Activated CD4-positive, alpha-beta T cell treated with anti-CD3 and anti-CD28 coated beads, Interleukin-2, amount 10 ng/mL, durations not matched to agents 24 days and 14 days (primary cell): ENCODE measurements around the gene NXN. TPM values are rescaled to one million over a fixed set of nuclear protein-coding genes. Genes with fewer than 3 reads are reported as not detected.
"Not testable (repeated sequence)": the region's sequence is repeated elsewhere in the genome, so short reads cannot be mapped to it uniquely, and the experiment has no call there.

ENCODE experiments used
- DNase-seq: peaks from one replicate; pipeline ENCODE4 v3.0.0; 2022
- H3K27ac Mint-ChIP-seq: one replicate; pipeline ENCODE4 v1.8.0; 2022; ENCODE audit warnings: mild to moderate bottlenecking, mixed read lengths
- H3K27me3 Mint-ChIP-seq: one replicate; pipeline ENCODE4 v1.8.0; 2022; ENCODE audit warnings: mixed read lengths
- H3K36me3 Mint-ChIP-seq: one replicate; pipeline ENCODE4 v1.8.0; 2022; ENCODE audit warnings: low read depth, mild to moderate bottlenecking, mixed read lengths
- H3K4me1 Mint-ChIP-seq: one replicate; pipeline ENCODE4 v1.8.0; 2021; ENCODE audit warnings: mixed read lengths
- H3K4me3 Mint-ChIP-seq: one replicate; pipeline ENCODE4 v1.8.0; 2022; ENCODE audit warnings: mild to moderate bottlenecking, moderate library complexity, mixed read lengths
- H3K9me3 Mint-ChIP-seq: one replicate; pipeline ENCODE4 v1.8.0; 2021; ENCODE audit warnings: mixed read lengths
- intact Hi-C: fragments of 100-400 bp; cut with micrococcal nuclease; formaldehyde crosslinking; loops from one replicate; pipeline ENCODE4 v1.15.1; 2023
- total RNA-seq: library from RNA; stranded (reverse); gene quantifications from 2 replicates; pipeline ENCODE4 v1.2.3, GENCODE V29; 2022

The NXN gene
- total RNA-seq, 1 donor from 2014 or later = 0.14 TPM

- no peak for DNase-seq
- Mint-ChIP-seq H3K4me1 (peaks cover 12% of the 10 kb centered on the region), H3K27me3 (peaks cover 36% of the 10 kb centered on the region), H3K9me3 (no peaks in the 10 kb centered on the region), H3K4me3 (no peak overlapping the region), H3K27ac (no peak overlapping the region), H3K36me3 (no peaks in the 10 kb centered on the region)
- intact Hi-C loops = no loop called here
These were observed 401 bp downstream of the NXN start for GRCh38 chr17:979212-979538.

DNA sequence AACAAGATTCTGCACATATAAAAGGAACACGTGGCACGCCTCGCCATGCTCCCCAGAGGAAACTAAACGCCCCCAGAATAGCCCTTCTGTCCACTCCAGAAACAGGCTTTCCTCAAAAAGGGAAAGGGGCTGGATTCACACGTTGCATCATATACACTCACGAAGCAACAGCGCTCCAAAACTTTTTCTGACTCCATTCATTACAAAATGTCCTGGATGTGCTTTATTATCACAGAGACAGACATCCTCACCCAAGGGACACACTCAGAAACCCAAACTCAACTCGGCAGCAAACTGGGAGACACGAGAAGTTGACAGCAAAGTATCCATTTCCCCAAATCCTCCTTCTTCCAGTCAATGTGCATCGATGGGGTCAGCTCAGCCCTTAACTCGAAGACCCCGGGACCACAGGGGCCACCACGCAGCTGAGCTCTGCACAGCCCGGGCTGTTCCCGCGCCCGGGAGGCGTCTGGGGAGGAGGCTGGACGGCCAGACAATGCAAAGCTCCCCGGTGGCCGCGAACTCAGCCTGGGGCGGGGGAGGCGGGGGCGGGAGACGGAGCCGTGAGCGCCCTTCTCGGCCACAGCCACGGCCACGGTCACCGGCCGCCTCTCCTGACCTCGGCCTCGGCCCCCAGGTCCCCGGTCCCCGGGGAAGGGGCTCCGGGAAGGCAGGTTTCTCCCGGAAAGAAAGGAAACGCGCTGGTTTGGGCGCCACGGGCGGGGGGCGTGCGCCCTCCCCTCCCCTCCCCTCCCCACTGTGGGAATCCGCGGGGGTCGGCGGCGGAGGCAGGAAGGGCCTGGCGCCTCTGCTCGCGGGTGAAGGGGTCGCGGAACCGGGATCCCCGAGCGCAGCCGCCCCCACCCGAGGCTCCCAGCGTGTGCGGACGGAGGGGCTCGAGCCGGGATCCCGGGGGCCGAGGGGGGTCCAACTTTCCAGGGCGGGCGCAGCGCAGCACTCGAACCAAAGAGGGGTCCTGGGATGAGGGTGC, 1.2 kb downstream of the NXN start:
- Mint-ChIP-seq H3K4me3 (peak overlapping the region; percentile 63), H3K9me3 (no peaks in the 10 kb centered on the region), H3K27me3 (peaks cover 37% of the 10 kb centered on the region), H3K4me1 (peaks cover 12% of the 10 kb centered on the region), H3K36me3 (no peaks in the 10 kb centered on the region), H3K27ac (no peak overlapping the region)
- intact Hi-C loops = no loop called here
- peak; percentile 65 for DNase-seq

- DNase-seq = no peak
- intact Hi-C loops = no loop called here
- Mint-ChIP-seq H3K36me3 (no peaks in the 10 kb centered on the region), H3K27ac (no peak overlapping the region), H3K4me1 (peaks cover 12% of the 10 kb centered on the region), H3K27me3 (peaks cover 38% of the 10 kb centered on the region), H3K4me3 (no peak overlapping the region), H3K9me3 (no peaks in the 10 kb centered on the region)
These were observed 2.4 kb downstream of the NXN start for GRCh38 chr17:977166-977565.

- Mint-ChIP-seq H3K27ac (no peak overlapping the region), H3K27me3 (peaks cover 38% of the 10 kb centered on the region), H3K9me3 (no peaks in the 10 kb centered on the region), H3K4me1 (peaks cover 12% of the 10 kb centered on the region), H3K4me3 (no peak overlapping the region), H3K36me3 (no peaks in the 10 kb centered on the region)
- no peak for DNase-seq
- intact Hi-C loops = no loop called here
These were observed 3.3 kb downstream of the NXN start for GRCh38 chr17:976312-976711.

GRCh38 chr17:975371-975915, 4.1 kb downstream of the NXN start:
- no peak for DNase-seq
- Mint-ChIP-seq H3K27me3 (peaks cover 40% of the 10 kb centered on the region), H3K36me3 (no peaks in the 10 kb centered on the region), H3K27ac (no peak overlapping the region), H3K4me3 (no peak overlapping the region), H3K9me3 (no peaks in the 10 kb centered on the region), H3K4me1 (peaks cover 8% of the 10 kb centered on the region)
- intact Hi-C loops = no loop called here

DNA sequence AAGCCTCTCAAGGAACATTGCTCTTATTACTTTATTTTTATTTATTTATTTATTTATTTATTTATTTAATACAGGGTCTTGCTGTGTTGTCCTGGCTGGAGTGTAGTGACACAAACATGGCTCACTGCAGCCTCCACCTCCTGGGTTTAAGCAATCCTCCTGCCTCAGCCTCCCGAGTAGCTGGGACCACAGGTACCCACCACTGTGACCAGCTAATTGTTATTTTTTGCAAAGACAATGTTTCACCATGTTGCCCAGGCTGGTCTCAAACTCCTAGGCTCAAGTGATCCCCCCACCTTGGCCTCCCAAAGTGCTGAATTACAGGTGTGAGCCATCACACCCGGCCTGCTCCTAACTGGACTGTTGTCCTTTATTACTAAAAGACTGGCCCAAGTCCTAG, 4.8 kb downstream of the NXN start:
- H3K36me3 Mint-ChIP-seq, H3K4me1 Mint-ChIP-seq, intact Hi-C loops, H3K4me3 Mint-ChIP-seq, H3K27ac Mint-ChIP-seq, DNase-seq, H3K9me3 Mint-ChIP-seq: not testable (repeated sequence)
- peaks cover 44% of the 10 kb centered on the region for H3K27me3 Mint-ChIP-seq

DNA sequence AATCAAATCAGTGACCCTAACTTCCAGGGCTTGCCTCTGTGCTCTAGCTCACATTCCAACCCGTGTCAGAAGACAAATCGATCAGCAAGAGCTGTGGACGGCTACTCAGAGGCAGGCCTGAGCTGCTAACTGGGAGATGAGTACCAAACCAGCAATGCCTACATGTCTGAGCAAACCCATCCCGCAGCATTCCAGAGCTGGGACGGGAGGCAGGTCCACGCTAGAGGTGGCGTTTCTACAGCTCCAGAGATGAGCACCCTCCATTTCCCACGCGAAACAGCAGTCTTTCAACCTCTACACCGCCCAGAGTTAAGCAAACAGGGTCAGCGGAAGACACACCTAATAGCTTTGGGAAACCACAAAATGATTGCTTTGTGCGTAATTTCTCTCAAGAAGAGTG, 6.5 kb downstream of the NXN start:
- Mint-ChIP-seq H3K4me3 (no peak overlapping the region), H3K9me3 (no peaks in the 10 kb centered on the region), H3K4me1 (peaks cover 2% of the 10 kb centered on the region), H3K27ac (no peak overlapping the region), H3K36me3 (no peaks in the 10 kb centered on the region), H3K27me3 (peaks cover 50% of the 10 kb centered on the region)
- DNase-seq = no peak
- intact Hi-C loops = no loop called here

DNA sequence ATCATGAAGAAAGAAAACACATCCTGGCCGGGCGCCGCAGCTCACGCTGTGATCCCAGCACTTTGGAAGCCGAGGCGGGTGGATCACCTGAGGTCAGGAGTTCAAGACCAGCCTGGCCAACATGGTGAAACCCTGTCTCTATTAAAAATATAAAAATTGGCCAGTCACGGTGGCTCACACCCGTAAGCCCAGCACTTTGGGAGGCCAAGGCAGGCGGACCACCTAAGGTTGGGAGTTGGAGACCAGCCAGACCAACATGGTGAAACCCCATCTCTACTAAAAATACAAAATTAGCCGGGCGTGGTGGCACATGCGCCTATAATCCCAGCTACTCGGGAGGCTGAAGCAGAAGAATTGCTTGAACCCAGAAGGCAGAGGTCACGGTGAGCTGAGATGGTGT, 7.7 kb downstream of the NXN start:
- H3K4me1 Mint-ChIP-seq, DNase-seq, intact Hi-C loops, H3K4me3 Mint-ChIP-seq, H3K27ac Mint-ChIP-seq, H3K9me3 Mint-ChIP-seq, H3K36me3 Mint-ChIP-seq: not testable (repeated sequence)
- peaks cover 40% of the 10 kb centered on the region for H3K27me3 Mint-ChIP-seq

GRCh38 chr17:970364-970763, 9.2 kb downstream of the NXN start:
- Mint-ChIP-seq H3K27ac (no peak overlapping the region), H3K4me3 (no peak overlapping the region), H3K4me1 (peaks cover 2% of the 10 kb centered on the region), H3K36me3 (no peaks in the 10 kb centered on the region), H3K27me3 (peaks cover 29% of the 10 kb centered on the region), H3K9me3 (no peaks in the 10 kb centered on the region)
- intact Hi-C loops = no loop called here
- DNase-seq = no peak

DNA sequence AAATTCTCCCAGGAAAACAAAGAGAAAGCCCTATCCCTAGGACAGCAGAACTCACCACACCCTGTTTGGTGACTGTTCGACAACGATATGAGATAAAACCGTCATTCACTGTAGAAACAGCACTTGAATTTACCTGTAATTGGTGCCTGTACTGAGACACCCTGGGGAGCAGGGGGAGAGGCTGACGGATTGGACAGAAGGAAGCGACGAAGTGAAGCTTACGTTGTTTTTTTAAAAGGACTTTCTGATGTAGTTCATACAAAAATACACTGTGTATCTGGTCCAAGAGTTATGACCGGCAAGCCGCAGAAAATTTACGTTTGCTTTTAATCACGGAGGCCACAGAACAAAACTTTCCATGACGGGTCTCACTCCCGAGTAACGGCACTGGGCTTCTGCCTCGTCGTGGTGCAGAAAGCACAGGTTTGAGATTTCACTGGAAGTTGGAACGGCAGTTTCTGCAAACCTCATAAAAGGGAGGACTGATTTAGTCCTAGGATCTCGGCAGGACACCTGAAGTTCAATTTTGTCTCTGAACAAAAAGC, 9.7 kb downstream of the NXN start:
- H3K27ac Mint-ChIP-seq = no peak overlapping the region
- H3K36me3 Mint-ChIP-seq = no peaks in the 10 kb centered on the region
- no peak for DNase-seq
- H3K4me3 Mint-ChIP-seq = peak overlapping the region; percentile 4
- peaks cover 27% of the 10 kb centered on the region for H3K27me3 Mint-ChIP-seq
- intact Hi-C loops = no loop called here
- peaks cover 2% of the 10 kb centered on the region for H3K4me1 Mint-ChIP-seq
- no peaks in the 10 kb centered on the region for H3K9me3 Mint-ChIP-seq

GRCh38 chr17:968812-969730, 10.5 kb downstream of the NXN start:
- no peak overlapping the region for H3K4me3 Mint-ChIP-seq
- no peaks in the 10 kb centered on the region for H3K9me3 Mint-ChIP-seq
- peaks cover 2% of the 10 kb centered on the region for H3K4me1 Mint-ChIP-seq
- no peaks in the 10 kb centered on the region for H3K36me3 Mint-ChIP-seq
- no peak for DNase-seq
- H3K27me3 Mint-ChIP-seq = peaks cover 30% of the 10 kb centered on the region
- H3K27ac Mint-ChIP-seq = no peak overlapping the region
- intact Hi-C loops = no loop called here

GRCh38 chr17:967122-967521, 12.5 kb downstream of the NXN start:
- H3K4me1 Mint-ChIP-seq = peaks cover 2% of the 10 kb centered on the region
- H3K9me3 Mint-ChIP-seq = no peaks in the 10 kb centered on the region
- DNase-seq = no peak
- intact Hi-C loops = no loop called here
- H3K4me3 Mint-ChIP-seq = no peak overlapping the region
- peaks cover 29% of the 10 kb centered on the region for H3K27me3 Mint-ChIP-seq
- H3K36me3 Mint-ChIP-seq = no peaks in the 10 kb centered on the region
- H3K27ac Mint-ChIP-seq = no peak overlapping the region

DNA sequence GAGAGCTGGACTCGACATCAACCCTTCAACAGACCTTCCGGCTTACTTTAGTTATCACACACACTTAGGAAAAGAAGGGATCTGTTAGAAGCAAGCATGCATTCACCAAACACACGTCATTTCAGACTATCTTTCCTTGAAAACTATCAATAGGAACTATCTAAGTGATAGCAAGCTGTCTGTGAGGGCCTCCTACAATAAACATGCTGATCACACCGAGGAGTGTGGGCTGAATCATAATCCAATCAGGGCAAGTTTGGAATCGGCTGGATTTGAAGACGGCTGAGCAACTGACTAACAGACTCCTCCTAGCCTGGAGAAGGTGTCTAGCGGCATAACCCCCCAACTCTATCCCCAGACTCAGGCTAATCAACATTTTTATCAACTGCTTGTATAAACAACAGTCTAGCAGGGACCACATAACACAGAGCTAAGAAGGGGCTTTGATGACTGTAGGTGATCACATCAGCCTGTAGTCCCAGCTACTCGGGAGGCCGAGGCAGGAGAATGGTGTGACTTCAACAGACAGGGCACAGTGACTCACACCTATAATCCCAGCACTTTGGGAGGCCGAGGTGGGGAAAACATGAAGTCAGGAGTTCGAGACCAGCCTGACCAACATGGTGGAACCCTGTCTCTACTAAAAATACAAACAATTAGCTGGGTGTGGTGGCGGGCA, 14.1 kb downstream of the NXN start:
- Mint-ChIP-seq H3K27ac (no peak overlapping the region), H3K4me1 (peaks cover 2% of the 10 kb centered on the region), H3K36me3 (no peaks in the 10 kb centered on the region), H3K27me3 (peaks cover 30% of the 10 kb centered on the region), H3K9me3 (no peaks in the 10 kb centered on the region), H3K4me3 (no peak overlapping the region)
- intact Hi-C loops = no loop called here
- no peak for DNase-seq
